BLaER1 (cell line): ENCODE measurements around the gene GOLGA6L10.
"Not testable (repeated sequence)": the region's sequence is repeated elsewhere in the genome, so short reads cannot be mapped to it uniquely, and the experiment has no call there.

Experiments used
- H3K27ac ChIP-seq: shearing (Covaris generic); formaldehyde crosslinking; 2 replicates; pipeline ENCODE4 v1.8.1; 2022
- H3K27me3 ChIP-seq: shearing (Covaris generic); formaldehyde crosslinking; 2 replicates; pipeline ENCODE4 v1.8.1; 2022
- H3K36me3 ChIP-seq: shearing (Covaris generic); formaldehyde crosslinking; 2 replicates; pipeline ENCODE4 v1.8.1; 2022
- H3K4me1 ChIP-seq: shearing (Covaris generic); formaldehyde crosslinking; 2 replicates; pipeline ENCODE4 v1.8.1; 2022
- H3K4me2 ChIP-seq: shearing (Covaris generic); formaldehyde crosslinking; 2 replicates; pipeline ENCODE4 v1.8.1; 2022
- H3K4me3 ChIP-seq: shearing (Covaris generic); formaldehyde crosslinking; 2 replicates; pipeline ENCODE4 v1.8.1; 2022
- H3K9ac ChIP-seq: shearing (Covaris generic); formaldehyde crosslinking; 2 replicates; pipeline ENCODE4 v1.8.1; 2022
- H3K9me3 ChIP-seq: shearing (Covaris generic); formaldehyde crosslinking; 2 replicates; pipeline ENCODE4 v1.8.1; 2022
- H4K20me1 ChIP-seq: shearing (Covaris generic); formaldehyde crosslinking; 2 replicates; pipeline ENCODE4 v1.8.1; 2022

GOLGA6L10 gene

DNA sequence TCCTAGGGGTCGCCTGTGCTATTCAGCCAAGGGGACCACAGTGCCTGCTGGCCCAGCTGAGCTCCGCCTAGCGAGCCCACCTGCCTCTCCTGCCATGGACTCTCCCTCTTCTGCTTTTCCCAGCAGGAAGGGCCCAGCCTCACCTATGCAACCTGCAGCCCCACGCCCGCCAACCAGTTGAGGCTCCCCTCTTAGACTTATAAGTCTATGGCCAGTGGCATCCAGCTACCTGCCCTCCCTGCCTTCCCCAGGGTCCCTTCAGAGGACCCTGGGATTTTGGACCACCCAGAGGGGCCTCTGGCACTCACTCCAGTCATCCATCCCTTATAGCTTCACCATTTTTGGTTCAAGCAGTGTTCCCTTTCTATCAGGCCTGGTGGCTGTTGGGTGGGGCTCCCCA is 12.2 kb downstream of the GOLGA6L10 start:
- not testable (repeated sequence) for H3K27ac ChIP-seq, H4K20me1 ChIP-seq, H3K9me3 ChIP-seq, H3K4me3 ChIP-seq, H3K36me3 ChIP-seq, H3K4me2 ChIP-seq, H3K27me3 ChIP-seq, H3K9ac ChIP-seq
- peaks cover 42% of the 10 kb centered on the region for H3K4me1 ChIP-seq

DNA sequence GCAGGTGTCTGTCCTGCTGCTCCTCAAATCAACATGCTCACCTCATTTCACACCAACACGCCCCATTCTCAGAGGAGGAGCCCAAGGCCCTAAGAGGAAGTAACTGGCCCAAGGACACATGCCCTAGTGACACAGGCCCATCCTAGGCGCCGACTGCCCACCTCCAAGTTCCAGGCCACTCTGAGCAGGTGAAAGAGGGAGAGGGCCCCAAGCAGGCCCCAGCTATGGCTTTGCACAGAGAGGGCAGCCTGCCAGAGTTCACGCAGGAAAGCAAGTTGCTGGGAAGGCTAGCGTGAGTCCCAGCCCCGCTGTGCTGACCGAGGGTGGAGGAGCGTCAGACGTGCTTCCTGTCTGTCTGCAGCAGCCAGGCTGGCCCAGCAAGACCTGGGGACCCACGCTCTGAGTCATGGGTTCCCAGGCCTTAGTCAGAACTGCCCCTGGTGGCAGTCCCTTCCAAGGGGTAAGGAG is 13.1 kb downstream of the GOLGA6L10 start:
- Histone ChIP-seq H3K4me1 (peaks cover 47% of the 10 kb centered on the region), H3K4me2 (peak overlapping the region; percentile 26; the same call in 1 of the 2 replicates)
- not testable (repeated sequence) for H3K27me3 ChIP-seq, H3K27ac ChIP-seq, H3K36me3 ChIP-seq, H4K20me1 ChIP-seq, H3K9me3 ChIP-seq, H3K4me3 ChIP-seq, H3K9ac ChIP-seq

DNA sequence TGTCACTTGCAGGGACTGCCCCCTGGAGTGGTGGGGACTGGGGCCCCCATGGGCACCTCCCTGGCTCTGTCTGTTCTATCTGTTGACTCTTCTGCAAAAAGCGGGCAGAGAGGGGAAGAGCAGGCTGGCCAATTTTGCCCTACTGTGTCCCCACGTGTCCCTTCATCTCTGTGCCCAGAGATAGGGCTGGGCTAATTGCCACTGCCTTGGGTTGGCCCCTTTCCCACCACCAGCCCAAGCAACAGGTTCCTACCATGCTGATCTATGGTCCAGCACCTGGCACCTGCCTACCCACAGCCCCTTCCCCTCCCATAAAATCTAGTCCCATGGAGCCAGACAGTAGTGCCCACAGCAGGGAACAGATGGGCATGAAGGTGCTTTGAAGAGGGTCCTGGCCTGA is 14.3 kb downstream of the GOLGA6L10 start:
- not testable (repeated sequence) for H3K36me3 ChIP-seq, H4K20me1 ChIP-seq, H3K4me3 ChIP-seq, H3K9me3 ChIP-seq, H3K27me3 ChIP-seq, H3K27ac ChIP-seq, H3K4me2 ChIP-seq, H3K9ac ChIP-seq
- peaks cover 47% of the 10 kb centered on the region for H3K4me1 ChIP-seq

DNA sequence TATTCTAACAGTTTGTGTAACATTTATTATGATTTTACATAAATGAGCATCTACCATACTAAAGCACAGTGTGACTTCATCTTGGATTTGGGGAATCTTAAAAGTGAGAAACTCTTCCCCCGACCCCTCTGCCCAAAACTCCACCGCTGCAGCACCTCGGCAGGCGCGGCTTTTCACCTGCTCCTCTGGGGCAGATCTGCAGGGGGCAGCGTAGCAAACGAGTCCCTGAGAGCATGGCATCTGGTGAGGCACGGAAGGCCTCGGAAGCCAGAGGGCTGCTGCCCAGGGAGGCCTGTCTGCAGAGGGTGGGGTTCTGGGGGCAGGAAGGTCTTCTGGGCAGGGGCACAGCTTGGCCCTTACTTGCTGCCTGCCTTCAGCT is 14.7 kb downstream of the GOLGA6L10 start:
- not testable (repeated sequence) for H4K20me1 ChIP-seq, H3K9me3 ChIP-seq, H3K4me2 ChIP-seq, H3K36me3 ChIP-seq, H3K27me3 ChIP-seq, H3K9ac ChIP-seq, H3K4me3 ChIP-seq, H3K27ac ChIP-seq
- peaks cover 47% of the 10 kb centered on the region for H3K4me1 ChIP-seq

DNA sequence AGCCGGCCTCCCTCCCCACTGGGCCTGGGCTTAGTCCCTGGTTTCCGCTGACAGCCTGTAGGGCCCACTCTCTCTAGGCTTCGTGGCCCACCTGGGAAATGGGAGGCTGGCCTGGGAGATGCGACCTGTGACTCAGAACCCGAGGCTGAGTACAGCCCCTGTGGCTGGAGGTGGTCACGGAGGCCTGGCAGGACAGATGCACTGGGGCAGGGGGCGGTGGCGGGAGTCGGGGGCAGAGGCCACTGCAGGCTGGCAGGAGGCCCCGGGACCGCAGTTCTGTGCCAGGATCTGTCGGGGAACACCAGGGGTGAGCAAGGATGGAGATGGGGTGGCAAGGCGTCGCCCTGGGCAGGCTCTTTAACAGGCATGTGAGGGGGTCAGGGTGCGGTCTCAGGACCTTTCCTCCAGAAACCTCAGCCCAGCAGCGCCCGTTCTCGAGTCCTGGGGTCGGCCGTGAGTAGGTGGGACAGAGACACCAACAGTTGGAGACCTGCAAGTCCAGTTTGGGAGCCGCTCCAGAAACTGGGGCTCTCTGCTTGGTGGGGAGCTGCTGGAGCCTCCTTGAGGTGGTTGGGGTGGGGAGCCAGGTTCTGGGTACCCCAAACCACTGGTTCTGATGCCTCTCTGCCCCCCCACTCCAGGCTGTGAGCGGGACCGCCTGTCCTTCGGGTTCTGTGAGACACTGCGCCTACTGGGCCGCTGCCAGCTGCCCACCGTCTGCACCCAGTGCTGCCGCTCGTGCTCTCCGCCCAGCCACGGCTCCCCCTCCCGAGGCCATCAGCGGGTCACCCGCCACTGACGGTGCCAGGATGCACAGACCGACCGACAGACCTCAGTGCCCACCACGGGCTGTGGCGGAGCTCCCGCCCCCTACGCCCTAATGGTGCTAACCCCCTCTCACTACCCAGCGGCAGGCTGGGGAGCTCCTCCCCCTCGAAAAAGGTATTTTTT is 15.4 kb downstream of the GOLGA6L10 start:
- H3K27ac ChIP-seq: peak overlapping the region; percentile 82

DNA sequence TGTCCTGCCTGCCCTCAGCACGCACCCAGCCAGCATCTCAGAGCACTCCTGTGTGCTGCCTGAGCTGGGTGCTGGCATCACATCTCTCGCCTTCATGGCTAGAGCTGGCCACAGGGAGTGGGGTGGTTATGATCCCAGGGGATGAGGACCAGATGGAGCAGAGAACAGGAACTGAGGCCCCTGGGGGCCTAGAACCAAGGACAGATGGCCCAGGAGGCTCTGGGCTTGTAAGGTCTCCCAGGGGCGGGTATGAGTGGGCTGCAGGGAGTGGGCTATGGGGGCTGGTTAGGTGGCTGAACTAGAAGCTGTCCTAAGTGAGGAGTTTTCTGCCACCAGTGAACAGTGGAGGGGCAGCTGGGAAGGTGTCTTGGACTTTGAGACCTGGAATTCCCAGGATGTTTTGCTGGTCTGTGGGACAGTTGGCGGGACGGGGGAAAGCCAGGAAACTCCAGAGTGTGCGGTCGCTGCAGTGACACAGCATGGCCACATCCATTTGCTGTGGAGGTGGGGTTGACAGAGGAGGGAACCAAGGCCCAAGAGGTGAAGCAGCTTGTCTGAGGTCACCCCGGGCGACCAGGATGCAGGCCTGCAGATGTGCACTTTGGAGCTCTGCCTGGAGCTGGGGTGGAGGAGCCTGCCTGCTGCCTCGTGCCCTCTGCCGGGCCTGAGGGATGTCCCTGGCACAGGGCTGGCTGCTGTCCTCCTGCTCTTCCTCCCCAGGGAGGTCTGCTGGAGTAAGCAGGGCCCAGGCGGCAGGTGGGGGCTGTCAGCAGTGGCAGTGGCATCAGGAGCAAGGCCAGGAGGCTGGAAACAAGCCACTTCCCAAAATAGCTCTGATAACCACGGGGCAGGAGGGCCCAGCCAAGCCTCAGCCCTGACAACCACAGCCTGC is 16.3 kb downstream of the GOLGA6L10 start:
- Histone ChIP-seq H3K9ac (peak overlapping the region; percentile 61; the same call in 1 of the 2 replicates), H3K27ac (peak overlapping the region; percentile 82), H3K4me2 (peak overlapping the region; percentile 71), H3K4me1 (peaks cover 47% of the 10 kb centered on the region)
- H3K27me3 ChIP-seq, H3K4me3 ChIP-seq, H4K20me1 ChIP-seq, H3K36me3 ChIP-seq, H3K9me3 ChIP-seq: not testable (repeated sequence)

More for the DNA sequence above, 15.4 kb downstream of the GOLGA6L10 start:
- not testable (repeated sequence) for H3K4me3 ChIP-seq, H3K27me3 ChIP-seq, H3K9me3 ChIP-seq, H3K36me3 ChIP-seq, H4K20me1 ChIP-seq
- Histone ChIP-seq H3K4me1 (peaks cover 47% of the 10 kb centered on the region), H3K4me2 (peak overlapping the region; percentile 71), H3K9ac (peak overlapping the region; percentile 41; the same call in 1 of the 2 replicates)

DNA sequence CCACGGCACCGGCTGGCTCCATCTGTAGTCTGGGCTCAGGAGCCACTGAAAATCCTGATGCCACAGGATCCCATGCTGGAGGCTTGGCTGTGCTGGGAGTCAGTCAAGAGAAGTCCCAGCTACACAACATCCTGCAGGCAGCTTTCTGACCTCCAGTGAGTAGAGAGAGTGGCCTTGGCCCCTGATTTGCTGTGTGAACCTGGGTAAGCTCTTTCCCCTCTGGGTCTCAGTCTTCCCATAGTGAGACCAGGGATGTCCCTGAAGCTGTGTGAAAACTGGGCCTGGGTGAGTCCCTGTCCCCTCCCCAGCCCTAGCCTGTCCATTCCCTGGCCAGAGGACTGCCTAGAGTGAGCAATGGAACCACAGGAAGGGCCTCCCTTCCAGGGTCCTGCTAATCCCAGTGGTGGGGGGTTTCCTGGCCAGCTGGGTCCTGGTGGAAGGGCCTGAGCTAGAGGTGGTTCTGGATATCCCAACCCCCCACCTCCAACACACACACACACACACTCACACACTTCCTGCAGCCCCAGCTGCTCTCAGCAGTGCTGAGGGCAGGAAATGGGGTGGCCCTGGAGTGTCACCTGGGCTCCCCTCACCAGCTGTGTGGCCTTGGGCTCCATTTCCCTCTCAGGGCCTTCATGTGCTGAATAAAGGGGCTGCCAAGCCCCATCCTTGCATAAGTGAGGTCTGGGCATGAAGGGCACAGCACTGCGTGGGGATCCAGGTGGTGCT is 17.5 kb downstream of the GOLGA6L10 start:
- not testable (repeated sequence) for H3K36me3 ChIP-seq, H3K4me3 ChIP-seq, H3K27me3 ChIP-seq, H3K9me3 ChIP-seq, H4K20me1 ChIP-seq, H3K9ac ChIP-seq
- peak overlapping the region; percentile 82 for H3K27ac ChIP-seq
- H3K4me2 ChIP-seq: peak overlapping the region; percentile 71
- H3K4me1 ChIP-seq: peaks cover 47% of the 10 kb centered on the region

DNA sequence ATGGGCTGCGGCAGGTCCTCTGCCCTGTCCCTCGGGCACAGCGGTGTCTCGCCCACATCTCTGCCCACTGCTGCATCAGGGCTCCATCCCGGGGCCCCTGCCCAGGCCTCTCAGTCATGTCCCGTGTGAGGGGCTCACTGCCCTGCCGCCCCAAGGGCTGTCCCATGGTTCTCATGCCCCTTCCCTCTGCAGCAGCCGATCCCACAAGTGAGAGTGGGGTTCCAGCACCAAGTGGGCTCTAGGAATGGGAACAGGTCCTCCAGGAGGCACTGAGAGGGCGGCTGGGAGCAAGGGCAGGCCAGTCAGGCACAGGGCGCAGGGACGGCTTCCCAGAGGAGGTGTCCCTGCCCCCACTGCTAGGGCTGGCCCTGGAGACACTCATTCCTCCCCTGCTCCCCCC is 18.4 kb downstream of the GOLGA6L10 start:
- not testable (repeated sequence) for H3K36me3 ChIP-seq, H3K27me3 ChIP-seq, H3K9me3 ChIP-seq, H3K9ac ChIP-seq, H3K4me3 ChIP-seq, H4K20me1 ChIP-seq, H3K4me2 ChIP-seq, H3K27ac ChIP-seq
- H3K4me1 ChIP-seq: peaks cover 43% of the 10 kb centered on the region

DNA sequence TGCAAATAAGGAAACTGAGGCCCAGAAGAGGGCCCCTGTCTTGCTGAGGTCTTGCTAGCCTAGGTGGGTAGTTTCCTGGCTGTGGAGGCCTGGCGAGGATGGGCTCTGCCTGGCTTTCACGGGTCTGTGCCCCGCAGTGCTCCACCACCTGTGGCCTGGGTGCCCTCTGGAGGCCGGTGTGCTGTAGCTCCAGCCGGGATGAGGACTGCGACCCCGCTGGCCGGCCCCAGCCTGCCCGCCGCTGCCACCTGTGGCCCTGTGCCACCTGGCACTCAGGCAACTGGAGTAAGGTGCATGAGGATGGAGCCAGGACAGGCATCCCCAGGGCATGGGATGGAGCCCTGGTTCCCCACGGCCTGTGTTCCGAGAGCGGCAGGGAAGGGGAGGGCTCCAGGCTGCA is 20.2 kb downstream of the GOLGA6L10 start:
- H3K9me3 ChIP-seq, H3K9ac ChIP-seq, H3K4me3 ChIP-seq, H4K20me1 ChIP-seq, H3K27me3 ChIP-seq, H3K4me2 ChIP-seq, H3K27ac ChIP-seq, H3K36me3 ChIP-seq: not testable (repeated sequence)
- peaks cover 25% of the 10 kb centered on the region for H3K4me1 ChIP-seq

DNA sequence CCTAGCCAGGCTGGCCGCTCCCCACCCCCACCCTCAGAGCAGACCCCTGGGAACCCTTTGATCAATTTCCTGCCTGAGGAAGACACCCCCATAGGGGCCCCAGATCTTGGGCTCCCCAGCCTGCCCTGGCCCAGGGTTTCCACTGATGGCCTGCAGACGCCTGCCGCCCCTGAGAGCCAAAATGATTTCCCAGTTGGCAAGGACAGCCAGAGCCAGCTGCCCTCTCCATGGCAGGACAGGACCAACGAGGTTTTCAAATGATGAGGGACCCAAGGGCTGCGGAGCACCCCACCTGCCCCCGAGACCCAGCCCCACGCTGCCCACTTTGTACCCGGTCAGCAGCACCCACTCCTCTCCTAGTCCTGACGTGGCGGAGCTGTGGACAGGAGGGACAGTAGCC is 21.9 kb downstream of the GOLGA6L10 start:
- not testable (repeated sequence) for H4K20me1 ChIP-seq

DNA sequence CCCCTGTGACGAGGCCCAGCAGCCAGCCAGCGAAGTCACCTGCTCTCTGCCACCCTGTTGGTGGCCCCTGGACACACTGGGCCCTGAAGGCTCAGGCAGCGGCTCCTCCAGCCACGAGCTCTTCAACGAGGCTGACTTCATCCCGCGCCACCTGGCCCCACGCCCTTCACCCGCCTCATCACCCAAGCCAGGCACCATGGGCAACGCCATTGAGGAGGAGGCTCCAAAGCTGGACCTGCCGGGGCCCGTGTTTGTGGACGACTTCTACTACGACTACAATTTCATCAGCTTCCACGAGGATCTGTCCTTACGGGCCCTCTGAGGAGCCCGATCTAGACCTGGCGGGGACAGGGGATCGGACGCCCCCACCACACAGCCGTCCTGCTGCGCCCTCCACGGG is 22.4 kb downstream of the GOLGA6L10 start:
- not testable (repeated sequence) for H3K4me1 ChIP-seq, H3K36me3 ChIP-seq, H3K4me2 ChIP-seq, H3K27me3 ChIP-seq, H3K4me3 ChIP-seq, H3K9me3 ChIP-seq, H3K9ac ChIP-seq, H3K27ac ChIP-seq, H4K20me1 ChIP-seq

More for the DNA sequence above, 21.9 kb downstream of the GOLGA6L10 start:
- H3K4me3 ChIP-seq, H3K9me3 ChIP-seq, H3K4me2 ChIP-seq, H3K36me3 ChIP-seq, H3K4me1 ChIP-seq, H3K9ac ChIP-seq, H3K27ac ChIP-seq, H3K27me3 ChIP-seq: not testable (repeated sequence)

DNA sequence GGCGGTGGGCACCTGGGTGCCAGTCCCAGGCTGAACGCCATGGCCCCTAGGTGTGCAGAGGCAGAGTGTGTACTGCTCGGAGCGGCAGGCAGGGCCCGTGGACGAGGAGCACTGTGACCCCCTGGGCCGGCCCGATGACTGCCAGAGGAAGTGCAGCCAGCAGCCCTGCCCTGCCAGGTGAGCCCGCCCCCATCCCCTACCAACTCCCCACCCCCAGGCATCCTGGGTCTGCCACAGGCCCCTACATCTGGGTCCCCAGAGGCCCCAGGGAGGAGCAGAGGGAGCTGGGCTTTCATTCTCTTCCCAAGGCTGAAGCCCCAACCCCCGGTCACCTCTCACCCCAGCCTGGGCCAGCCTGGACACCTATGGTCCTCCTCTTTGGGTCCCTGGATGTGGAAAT is 23.6 kb downstream of the GOLGA6L10 start:
- not testable (repeated sequence) for H3K36me3 ChIP-seq

DNA sequence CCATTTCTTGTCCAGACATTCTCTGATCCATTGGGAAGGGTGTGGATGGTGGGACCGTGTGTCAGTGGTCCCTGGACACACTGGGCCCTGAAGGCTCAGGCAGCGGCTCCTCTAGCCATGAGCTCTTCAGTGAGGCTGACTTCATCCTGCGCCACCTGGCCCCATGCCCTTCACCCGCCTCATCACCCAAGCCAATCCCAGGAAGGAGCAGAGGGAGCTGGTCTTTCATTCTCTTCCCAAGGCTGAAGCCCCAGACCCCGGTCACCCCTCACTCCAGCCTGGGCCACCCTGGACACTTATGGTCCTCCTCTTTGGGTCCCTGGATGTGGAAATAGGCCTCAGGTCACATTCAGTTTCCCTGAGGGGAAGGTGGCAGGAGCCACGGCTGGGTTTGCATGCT is 24.4 kb downstream of the GOLGA6L10 start:
- not testable (repeated sequence) for H3K9me3 ChIP-seq, H3K4me3 ChIP-seq, H4K20me1 ChIP-seq, H3K4me2 ChIP-seq, H3K27ac ChIP-seq, H3K4me1 ChIP-seq, H3K27me3 ChIP-seq, H3K36me3 ChIP-seq, H3K9ac ChIP-seq

More for the DNA sequence above, 23.6 kb downstream of the GOLGA6L10 start:
- not testable (repeated sequence) for H3K9me3 ChIP-seq, H3K4me3 ChIP-seq, H4K20me1 ChIP-seq, H3K9ac ChIP-seq, H3K4me1 ChIP-seq, H3K27ac ChIP-seq, H3K27me3 ChIP-seq, H3K4me2 ChIP-seq

DNA sequence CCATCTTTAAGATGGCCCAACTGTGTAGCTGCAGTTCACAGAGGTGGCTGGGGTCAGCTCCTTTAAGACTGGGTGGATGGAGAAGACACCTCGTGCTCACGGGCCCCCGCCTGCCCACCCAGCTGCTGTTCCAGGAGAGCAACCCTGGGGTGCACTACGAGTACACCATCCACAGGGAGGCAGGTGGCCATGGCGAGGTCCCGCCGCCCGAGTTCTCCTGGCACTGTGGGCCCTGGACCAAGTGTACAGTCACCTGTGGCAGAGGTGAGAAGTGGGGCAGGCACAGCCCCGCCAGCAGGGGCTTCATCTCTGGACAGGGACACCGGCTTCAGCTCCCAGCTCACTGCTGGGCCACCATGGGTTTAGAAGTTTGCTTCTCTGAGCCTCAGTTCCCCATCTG is 26.8 kb downstream of the GOLGA6L10 start:
- H3K4me1 ChIP-seq, H4K20me1 ChIP-seq, H3K4me2 ChIP-seq, H3K4me3 ChIP-seq, H3K36me3 ChIP-seq, H3K27me3 ChIP-seq, H3K27ac ChIP-seq, H3K9me3 ChIP-seq, H3K9ac ChIP-seq: not testable (repeated sequence)
